Stimulated activated naive CD8-positive, alpha-beta T cell treated with anti-CD3 and anti-CD28 coated beads, Interleukin-15, Interleukin-2, amounts not matched to agents 100 U/mL and 50 U/mL, for 24 hours (primary cell): Measurements from ENCODE around the gene STARD10.

Experiments used
- ATAC-seq: fragments of 150-1000 bp; cut with Tn5 transposase; one replicate; pipeline ENCODE4 v1.10.0; 2021
- DNase-seq: peaks from one replicate; pipeline ENCODE4 v3.0.0; 2021

STARD10 gene

DNA sequence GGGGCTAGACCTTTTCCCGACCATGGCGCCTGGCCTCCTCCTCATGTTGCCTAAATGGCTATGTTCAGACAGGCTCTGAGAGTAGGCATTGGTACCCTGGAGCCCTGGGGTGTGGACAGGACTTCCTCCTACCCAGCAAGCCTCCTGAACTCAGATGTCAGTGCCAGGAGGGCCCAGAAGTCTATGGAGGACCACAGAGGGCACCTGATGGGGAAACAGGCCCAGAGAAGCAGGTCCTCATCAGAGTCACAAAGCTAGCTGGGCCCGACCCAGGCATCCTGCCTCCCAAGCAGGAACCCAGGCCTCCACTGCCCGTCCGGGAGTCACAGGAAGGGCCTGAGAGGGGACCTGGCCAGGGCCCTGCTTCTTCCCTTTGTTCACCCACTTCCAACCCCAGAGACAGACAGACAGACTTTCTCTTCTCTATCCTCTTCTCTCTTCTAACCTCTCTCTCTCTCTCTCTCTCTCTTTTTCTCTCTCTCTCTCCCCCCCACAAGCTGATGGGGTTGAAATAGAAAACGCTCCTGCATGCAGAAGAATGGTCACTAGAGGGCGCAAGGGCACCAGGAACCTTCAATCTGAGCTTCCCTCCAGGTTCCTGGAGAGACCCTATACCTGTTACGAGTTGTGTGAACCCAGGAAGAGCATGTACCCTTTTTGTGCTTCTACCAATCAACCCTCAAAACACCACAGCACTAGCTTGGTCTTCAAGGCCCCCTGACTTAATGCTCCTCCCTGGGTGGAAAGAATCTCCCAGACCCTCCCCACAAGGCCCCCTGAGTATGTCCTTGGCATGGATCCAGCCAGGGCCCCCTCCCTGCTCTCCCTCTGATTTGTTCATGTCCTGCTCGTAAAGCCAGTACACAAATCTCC, 68.8 kb downstream of the STARD10 start:
- ATAC-seq (peak; percentile 17), DNase-seq (peak; percentile 80)

DNA sequence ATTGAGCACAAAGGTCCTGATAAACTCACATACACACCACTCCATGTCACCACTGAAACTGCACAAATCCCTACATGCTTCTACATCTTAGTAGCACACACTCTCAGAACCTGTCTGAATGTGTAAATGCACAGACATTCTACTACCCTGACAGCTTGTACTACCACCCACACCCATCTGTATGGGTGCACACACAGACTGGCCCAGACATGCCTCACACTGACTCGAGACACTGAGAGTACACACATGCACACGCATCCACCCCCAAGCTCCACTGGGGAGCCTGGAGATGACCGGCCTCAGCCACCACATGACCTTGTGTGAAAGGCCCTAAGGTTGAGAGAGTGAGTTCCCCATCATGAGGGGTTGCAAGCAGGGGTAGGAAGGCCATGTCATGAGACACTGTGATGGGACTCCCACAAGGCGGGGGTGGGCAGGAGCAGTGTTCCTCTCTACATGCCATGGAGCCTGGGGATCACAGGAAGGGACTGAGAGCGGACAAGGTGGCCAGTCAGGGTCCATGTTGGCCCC, 69.8 kb downstream of the STARD10 start:
- no peak for ATAC-seq
- DNase-seq = no peak

DNA sequence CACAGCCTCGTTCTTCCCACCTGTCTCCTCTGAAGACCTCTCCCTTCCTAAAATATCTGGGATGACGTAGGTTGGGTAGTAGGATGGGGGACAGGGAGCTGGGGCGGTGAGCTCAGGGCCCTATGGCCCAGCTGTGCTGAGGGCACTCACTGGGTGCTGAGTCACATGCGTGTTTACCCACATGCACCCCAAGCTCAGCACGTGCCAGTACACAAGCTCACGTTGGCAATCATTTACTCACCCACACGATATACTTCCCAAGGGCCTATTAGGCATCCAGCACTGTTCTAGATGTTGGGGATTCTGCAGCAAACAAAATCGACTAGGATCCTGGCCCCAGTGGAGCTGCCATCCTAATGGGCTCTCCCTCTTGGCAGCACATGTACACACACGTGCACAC, 70.3 kb downstream of the STARD10 start:
- ATAC-seq = no peak
- DNase-seq = no peak

DNA sequence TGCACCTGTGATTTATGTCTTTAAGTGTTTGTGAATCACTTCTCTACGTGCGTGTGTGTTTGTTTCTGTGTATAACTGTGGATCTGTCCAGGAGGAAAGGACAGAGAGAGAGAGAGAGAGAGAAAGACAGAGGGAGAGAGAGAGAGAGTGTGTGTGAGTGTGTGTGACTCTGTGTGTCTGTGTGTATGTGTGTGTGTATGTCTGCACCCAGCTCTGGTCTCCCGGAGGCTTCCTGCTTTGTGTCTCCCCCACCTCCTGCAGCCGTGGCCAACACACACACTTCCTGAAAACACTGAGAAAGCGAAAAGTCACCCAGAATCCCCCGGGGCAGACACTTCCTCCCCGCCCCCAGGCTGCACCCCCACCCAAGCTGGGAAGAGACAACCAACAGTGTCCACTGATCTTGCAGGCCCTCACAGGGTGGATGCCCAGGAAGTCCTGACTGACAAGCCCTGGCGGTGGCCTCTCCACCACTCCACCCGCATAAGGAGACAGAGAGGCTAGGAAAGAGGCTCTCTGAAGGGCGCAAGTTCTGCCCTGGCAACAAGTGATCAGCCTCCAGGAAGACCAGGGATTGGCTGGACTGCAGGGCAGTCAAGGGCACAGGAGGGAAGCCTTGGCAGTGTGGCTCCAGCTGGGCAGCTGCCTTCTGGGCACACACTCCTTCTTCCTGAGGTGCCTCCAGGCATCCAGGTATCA, 71.6 kb downstream of the STARD10 start:
- ATAC-seq (peak; percentile 87), DNase-seq (peak; percentile 83)

DNA sequence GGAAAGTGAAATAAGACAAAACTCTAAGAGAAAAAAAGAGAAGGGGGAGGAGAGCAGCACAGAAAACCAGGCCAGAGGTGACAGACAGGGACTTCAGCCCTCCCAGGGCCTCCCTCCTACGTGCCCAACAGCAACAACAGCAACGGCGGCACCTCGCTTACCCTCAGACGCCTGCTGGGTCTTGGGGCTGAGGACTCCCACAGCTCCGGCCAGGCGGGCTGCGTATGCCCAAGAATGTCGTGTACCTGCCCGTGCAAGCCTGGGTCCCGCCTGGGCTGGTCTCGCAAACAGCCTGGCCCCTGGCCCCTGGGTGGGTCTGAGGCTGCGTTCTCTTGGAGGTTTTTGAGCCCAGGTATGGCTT, 72.2 kb downstream of the STARD10 start:
- DNase-seq (peak; percentile 50), ATAC-seq (no peak)

DNA sequence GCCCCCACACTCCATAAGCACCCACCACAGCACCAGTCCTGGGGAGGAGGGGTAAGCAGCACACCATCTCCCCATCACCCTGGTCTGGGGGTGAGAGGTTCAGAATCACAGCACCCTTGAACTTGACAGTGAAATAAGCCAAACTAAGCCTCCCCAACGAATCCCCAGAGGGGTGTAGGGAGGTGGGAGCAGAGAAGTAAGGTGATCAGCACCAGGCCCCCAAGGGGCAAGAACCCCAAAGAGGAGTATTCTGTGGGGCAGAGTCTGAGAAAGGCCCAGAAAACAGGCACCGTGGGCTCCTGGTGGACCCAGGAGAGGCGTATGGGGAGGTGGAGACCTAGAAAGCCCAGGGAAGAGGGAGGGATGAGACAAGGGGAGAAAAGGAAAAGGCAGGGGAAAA, 72.6 kb downstream of the STARD10 start:
- ATAC-seq (no peak), DNase-seq (no peak)

DNA sequence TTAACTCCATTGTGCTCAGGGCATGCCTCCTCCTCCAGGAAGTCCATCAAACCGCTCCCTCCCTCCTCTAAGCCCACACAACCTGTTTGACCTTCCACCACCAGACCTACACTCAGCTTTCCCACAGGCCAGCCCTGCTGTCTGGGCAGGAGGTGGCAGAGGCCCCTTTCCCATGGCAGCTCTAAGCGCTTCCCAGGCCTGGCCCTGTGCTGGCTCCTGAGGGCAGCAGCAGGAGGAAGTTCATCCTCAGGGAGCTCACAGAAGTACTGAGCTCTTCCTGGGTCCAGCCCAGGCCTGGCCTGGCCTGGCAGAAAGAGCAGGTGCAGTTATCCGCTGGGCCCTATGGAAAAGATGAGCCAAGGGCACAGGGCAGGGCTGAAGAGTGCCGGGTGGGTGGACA, 73.1 kb downstream of the STARD10 start:
- DNase-seq (no peak), ATAC-seq (no peak)

DNA sequence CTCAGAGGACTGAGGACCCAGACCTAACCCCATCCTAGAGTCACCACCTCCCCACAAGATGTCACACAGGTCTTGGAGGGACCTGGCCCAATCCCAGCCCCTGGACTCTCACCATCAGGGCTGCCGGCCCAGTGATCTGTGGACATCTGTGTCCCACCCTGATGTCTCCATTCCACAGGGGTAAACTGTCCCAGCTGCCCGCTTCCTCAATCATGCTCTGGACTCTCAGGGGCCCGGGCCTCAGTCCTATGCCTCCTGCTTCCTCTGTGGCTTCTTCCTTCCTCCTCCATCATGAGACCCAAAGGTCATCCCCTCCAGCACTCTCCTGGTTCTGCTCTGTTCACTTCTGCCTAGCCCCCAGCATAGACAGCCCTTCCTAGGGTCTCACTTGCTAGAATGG, 73.8 kb downstream of the STARD10 start:
- DNase-seq (no peak), ATAC-seq (no peak)

DNA sequence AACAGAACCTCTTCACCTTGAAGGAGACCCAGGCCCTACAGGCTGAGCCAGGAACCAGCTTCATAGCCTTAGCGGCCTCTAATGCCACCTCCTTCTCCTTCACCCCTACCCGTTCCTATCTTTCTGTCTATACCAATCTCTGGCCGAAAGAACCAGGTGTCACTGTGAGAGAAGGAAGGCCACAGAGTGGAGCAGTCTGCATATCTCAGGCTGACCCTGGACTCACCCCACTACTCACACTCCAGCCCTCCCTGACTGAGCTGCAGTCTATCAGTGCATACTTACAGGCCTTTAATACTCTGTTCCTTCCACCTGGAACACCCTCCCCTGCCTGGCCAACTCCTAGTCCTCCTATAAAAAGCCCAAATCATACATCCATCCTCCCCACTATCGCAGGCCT, 74.3 kb downstream of the STARD10 start:
- ATAC-seq (no peak), DNase-seq (no peak)

DNA sequence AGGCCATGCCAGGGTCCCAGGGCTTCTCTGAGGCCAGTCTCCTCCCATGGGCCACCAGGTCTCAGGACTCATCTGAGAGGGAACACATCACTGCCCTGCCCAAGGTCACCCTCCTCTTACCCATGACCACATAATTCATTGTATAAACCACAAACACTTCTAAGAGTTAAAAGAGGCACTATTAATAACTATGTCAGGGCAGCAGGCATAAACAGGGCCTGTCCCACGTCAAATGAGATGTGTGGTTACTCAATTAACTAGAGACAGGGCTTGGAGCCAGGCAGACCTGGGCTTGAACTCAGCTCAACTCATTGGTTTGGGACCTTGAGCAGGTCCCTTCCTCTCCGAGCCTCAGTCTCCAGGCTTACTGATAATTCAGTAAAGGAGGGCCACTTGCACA, 74.7 kb downstream of the STARD10 start:
- ATAC-seq = no peak
- DNase-seq = no peak

DNA sequence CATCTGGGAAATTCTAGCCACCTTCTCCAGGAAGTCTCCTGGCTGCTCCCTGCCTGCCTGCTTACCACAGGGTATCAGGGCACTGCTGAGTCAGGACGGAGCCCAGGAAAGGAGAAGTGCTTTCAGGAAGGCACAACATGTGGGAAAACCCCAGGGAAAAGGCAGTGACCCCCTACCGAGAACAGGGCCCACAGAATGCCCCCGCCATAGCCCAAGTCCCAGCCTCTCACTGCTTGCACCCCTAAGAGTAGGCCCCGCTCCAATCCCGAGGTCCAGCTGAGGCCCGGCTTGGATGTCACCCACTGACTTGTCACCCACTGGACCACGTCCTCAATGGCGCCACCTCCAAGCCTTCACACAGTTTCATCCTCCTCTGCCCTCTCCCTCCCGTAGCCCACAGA, 75.7 kb downstream of the STARD10 start:
- no peak for ATAC-seq

DNA sequence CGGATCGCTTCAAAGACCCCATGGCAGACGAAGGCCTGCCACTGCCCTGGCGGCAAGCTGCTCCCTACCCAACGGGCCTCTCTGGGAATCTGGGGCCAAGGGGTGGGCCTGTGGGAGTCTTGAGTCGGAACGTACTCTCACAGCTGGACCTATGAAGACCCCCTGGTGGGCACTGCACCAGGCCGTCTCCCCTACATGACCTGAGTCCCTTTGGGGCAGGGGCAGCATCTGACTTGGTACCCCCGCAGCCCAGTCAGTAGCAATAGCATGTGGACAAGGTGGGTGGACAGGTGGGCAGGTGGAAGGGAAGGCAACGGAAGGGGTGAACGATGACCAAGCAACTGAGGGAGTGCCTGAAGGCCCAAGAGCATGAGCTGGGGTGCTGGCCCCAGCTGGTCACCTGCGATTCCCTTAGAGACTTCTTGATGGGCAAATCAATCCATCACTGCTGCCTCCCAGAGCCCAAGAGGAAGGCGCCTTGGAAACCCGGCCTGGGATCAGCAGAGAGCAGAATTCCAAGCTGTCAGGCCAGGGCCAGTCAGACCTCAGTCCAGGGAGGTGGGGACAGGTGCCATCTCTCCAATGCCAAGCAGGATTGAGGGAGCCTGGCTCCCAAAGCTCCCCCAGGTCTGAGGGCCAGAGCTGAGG, 76.9 kb downstream of the STARD10 start:
- no peak for DNase-seq
- no peak for ATAC-seq

More for the DNA sequence above, 75.7 kb downstream of the STARD10 start:
- DNase-seq = no peak

DNA sequence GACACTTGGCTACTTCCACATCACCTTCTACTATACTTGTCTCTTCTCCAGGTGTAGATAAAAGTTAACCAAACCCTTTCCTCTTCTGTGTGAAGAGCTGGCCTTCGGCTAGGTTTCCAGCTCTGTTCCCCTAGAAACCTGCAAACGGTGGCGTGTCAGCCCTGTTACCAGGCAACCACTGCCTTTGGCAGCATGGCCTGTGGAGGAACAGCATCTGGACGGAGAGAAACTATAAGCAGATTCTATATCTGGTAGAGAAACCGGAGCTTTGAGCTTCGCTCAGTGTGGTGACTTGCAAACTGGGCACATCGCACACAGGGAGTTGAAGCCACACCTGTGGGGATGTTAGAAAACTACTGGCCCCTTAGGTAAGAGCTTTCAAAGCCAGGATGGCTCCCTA, 77.6 kb downstream of the STARD10 start:
- no peak for DNase-seq
- no peak for ATAC-seq

DNA sequence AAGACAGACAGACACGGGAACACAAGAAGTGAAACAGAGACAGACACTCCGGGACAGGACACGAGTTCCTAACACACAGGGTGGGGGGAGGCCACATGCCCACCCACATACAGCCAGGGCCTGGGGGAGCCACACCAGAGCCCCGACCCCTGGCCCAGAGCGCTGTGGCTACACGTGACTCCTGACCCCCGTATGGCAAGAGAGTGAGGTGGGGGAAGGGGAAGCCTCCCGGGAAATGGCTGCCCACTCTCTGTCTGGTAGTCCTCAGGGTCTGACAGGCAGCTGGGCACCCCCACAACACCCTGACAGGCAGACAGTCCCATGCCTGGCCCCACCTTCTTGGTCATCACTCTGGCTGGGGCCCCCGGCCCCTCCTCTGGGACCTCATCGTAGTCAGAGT, 81.0 kb downstream of the STARD10 start:
- DNase-seq (no peak), ATAC-seq (no peak)

DNA sequence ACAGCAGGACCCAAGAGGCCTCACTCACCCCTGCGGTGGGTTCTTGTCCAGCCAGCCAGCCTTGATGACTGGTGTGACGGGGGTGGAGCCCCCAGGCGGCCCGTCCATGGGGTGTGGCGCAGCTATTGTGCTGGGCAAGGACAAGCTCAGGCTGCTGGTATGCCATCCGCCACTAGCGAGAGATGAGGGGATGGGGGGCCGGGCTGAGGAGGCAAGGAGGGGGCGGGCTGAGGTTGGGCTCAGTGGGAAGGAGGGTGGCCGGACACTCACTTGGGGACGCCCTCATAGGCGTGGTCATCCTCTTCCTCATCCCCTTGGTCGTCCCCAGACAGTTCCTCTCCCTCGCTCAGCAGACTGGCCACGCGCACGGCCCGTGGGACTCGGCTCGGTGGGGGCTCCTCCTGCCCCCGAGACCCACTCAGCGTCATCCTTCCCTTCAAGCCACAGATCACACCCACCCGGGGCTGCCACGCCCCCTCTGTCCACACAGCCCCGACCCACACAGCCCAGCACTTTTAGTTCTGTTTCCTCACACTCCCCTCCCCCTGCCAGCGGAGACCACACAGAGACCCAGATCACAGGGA, 81.6 kb downstream of the STARD10 start:
- DNase-seq (no peak), ATAC-seq (no peak)

DNA sequence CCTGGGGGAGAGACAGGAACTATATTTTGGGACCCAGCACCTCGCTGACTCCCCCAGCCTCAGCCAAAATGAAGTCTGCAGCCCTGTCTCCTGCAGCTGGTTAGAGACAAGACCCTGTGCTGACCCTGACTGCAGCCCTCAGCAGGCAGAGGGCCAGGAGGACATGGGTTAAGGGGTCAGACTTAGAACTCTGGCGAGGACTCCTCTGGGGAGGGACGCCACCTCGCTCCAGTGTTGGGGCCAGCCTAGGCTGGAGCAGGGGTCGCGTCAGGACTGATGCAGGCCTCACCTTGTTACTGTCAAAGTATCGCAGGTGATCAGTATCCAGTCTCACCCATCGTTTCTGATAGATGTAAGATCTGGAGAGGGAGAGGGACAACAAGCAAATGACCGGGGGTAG, 82.7 kb downstream of the STARD10 start:
- no peak for DNase-seq
- ATAC-seq = no peak

DNA sequence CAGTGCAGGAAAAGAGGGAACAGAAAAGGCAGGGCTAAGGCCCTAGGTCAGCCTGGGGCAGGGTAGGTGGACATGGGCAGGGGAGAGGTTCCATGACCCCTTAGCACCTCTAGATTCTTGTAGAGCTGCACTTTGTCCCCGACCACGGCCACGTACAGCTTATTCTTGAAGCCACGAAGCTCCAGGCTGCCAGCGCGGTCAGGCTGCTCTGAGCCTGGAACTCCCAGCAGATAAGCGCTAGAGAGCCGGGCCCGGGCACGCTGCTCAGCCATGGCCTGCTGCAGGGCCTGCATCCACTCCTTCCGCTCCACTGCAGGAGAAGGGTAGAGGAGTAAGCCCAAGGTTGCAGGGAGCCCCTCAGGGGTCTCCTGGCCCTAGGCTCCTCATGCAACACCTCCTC, 83.6 kb downstream of the STARD10 start:
- no peak for DNase-seq
- no peak for ATAC-seq

DNA sequence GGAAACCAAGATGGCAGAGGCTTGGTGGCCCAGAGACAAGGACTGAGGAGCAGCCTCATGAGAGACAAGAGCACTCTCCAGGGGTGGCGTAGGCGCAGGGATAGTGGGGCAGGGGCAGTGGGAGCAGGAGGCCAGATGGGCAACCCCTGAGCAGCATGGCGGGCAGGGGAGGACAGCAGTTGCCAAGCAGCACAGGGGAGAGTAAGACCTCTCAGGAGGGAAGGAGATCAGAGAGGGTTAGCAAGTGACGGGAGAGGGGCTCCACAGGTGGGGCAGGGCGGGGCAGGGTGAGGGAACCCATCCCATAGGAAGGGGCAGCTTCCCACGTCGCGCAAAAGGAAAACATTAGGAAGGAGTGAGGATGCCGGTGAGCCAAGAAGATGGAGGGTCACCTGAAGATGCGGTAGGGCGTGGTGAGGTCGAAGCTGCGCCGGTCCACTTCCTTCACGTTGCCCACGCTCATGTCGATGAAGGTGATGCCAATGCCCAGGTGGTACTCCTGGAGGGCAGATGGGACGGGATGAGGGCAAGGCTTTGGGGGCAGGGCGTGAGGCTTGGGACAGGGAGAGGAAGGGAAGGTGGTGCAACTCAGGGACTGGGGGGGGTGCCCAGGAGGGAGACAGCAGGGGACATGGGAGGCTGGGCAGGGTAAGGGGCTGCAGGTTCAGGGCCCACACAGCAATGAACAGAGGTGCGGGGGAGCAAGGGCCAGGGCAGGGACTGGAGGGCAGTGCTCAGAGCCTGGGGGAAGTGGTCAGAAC, 84.2 kb downstream of the STARD10 start:
- DNase-seq (no peak), ATAC-seq (no peak)

DNA sequence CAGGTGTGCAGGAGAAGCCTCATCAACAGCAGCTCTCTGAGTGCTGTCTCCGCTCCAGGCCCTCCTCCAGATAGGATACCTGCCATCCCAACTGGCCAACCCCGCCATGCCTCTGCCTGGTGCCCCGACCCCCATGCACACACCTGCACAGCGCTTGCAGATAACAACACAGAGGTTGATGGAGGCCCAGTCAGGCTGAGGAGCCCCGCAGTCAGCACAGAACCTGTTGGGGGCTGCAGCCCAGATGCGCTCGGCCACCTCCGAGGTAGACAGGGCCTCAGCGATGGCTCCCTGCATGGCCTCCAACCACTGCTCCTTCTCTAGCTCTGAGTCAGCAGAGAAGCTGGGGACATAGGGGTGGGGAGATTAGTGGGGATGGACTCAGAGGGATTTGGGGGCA, 86.8 kb downstream of the STARD10 start:
- DNase-seq (no peak), ATAC-seq (no peak)

DNA sequence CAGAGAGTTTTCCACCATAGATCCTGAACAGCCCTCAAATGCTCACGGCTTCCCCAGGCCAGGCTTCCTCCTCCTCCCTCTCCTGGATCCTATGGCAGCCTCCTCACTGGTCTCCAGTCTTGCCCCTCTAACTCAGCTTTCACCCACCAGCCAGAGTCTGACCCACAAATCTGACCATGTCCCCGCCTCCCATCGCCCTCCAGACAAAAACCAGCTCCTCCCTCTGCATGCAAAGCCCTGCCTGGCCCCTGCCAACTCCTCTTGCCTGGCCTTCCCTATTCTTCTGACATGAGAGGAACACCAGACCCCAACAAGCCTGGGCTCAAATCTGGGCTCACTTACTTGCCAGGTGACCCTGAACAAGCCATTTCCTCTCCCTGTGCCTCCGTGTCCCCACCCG, 87.3 kb downstream of the STARD10 start:
- no peak for ATAC-seq
- DNase-seq = no peak

DNA sequence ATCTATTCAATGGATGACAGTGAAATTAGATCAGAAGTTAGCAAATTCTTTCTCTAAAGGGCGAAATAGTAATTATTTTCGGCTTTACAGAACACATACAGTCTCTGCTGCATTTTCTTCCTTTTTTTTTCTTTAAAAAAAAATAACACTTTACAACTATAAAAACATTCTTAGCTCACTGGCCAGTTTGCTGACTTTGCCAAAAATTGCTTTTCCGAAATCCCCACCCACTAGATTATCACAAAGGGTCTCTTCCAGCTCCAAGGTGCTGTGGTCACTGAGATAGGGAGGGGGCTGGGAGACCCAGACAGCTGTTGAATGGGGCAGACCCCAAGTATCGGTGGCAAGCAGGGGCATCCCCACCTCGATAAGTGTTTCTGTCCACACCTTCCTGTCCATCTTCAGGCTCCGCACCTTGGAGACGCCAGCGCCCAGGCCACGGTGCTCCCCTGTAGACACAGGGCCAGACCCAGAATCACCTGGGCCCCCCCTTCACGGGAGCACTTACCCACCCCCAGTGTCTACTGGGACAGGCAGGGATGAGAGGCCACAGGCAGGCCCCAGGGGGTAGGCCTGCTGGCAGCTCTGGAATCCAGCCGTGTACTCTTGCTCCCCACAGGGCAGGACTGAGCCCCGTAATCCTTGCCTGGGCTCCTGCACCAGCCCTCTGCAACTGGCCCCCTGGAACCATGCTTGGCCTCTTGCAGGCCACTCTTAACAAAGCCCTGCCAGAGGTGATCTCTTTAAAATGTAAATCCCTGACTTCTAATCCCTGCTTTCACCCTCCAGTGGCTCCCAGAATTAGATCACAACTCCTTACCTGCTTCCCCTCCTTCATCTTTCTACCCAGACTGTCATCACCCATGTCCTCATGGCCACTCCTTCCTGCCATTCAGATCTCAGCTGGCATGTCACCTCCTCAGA, 88.1 kb downstream of the STARD10 start:
- ATAC-seq = no peak
- DNase-seq = no peak
